Gastroesophageal sphincter (tissue), 3 donors: ENCODE measurements around the gene MYO15A.

ENCODE experiments used
- POLR2A ChIP-seq, 2 donors: fragments of 450-650 bp; IDR thresholded peaks; one replicate each; pipeline ENCODE4 v1.6.1; 2017; ENCODE audit warnings: antibody characterized with exemption in 2 of 2, mild to moderate bottlenecking in 2 of 2, moderate library complexity in 1 of 2
- TF ChIP-seq, protein P1 (sequence below), 4 experiments: fragments of 200-600 bp in 2 of 4; fragments of 450-650 bp in 2 of 4; sonication (generic) in 1 of 4; IDR thresholded peaks; one replicate each; pipeline ENCODE4 v1.5.1; 2017 to 2019; ENCODE audit warnings: antibody characterized with exemption in 4 of 4, mild to moderate bottlenecking in 2 of 4, moderate library complexity in 2 of 4

GRCh38 chr17:18146980-18147379 lies 38.4 kb downstream of the MYO15A start:
- no peak for TF ChIP-seq POLR2A (IDR thresholded peaks at IDR 0.05)
- TF ChIP-seq, protein P1, sequence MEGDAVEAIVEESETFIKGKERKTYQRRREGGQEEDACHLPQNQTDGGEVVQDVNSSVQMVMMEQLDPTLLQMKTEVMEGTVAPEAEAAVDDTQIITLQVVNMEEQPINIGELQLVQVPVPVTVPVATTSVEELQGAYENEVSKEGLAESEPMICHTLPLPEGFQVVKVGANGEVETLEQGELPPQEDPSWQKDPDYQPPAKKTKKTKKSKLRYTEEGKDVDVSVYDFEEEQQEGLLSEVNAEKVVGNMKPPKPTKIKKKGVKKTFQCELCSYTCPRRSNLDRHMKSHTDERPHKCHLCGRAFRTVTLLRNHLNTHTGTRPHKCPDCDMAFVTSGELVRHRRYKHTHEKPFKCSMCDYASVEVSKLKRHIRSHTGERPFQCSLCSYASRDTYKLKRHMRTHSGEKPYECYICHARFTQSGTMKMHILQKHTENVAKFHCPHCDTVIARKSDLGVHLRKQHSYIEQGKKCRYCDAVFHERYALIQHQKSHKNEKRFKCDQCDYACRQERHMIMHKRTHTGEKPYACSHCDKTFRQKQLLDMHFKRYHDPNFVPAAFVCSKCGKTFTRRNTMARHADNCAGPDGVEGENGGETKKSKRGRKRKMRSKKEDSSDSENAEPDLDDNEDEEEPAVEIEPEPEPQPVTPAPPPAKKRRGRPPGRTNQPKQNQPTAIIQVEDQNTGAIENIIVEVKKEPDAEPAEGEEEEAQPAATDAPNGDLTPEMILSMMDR (IDR thresholded peaks at IDR 0.05) = no peak
